ENCODE results near the gene ARHGEF10L.

DNA sequence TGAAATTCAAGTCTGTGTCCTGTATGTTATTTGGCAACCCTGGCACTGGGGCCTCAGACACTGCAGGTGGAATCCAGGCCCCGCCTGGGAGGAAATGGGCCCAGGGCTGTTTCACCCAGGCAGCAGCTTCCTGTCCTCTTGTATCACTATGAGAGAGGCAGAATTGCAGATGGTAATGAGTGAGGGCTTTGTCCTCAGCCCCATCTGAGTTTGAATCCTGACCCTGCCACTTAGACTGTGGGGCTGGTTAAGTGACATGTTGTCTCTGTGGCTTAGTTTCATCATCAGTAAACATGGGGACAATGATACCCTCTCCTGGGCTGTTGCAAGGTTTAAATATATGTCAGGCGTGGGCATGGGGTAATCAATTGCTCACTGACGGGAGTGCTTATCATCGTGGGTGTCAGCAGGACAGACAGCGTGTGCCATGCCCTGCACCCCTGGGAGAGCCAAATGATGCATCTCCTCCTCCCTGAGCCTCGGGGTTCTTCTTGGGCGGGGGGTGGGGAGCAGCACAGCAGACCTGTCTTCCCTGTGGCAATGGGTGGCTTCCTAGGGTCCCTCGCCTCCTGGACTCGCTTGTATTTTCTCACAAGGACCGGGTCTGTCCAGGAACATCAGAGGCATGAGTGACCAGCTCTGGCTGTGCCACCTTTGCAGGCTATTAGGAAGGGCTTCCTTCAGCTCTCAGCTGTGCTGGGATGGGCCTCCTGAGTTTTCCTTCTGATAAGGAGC, 42.1 kb downstream of the ARHGEF10L start:
- TF ChIP-seq, protein P1, sequence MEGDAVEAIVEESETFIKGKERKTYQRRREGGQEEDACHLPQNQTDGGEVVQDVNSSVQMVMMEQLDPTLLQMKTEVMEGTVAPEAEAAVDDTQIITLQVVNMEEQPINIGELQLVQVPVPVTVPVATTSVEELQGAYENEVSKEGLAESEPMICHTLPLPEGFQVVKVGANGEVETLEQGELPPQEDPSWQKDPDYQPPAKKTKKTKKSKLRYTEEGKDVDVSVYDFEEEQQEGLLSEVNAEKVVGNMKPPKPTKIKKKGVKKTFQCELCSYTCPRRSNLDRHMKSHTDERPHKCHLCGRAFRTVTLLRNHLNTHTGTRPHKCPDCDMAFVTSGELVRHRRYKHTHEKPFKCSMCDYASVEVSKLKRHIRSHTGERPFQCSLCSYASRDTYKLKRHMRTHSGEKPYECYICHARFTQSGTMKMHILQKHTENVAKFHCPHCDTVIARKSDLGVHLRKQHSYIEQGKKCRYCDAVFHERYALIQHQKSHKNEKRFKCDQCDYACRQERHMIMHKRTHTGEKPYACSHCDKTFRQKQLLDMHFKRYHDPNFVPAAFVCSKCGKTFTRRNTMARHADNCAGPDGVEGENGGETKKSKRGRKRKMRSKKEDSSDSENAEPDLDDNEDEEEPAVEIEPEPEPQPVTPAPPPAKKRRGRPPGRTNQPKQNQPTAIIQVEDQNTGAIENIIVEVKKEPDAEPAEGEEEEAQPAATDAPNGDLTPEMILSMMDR (IDR thresholded peaks at IDR 0.05; ENCODE audit: insufficient read depth, low read length): no peak
- TF ChIP-seq, protein P2, sequence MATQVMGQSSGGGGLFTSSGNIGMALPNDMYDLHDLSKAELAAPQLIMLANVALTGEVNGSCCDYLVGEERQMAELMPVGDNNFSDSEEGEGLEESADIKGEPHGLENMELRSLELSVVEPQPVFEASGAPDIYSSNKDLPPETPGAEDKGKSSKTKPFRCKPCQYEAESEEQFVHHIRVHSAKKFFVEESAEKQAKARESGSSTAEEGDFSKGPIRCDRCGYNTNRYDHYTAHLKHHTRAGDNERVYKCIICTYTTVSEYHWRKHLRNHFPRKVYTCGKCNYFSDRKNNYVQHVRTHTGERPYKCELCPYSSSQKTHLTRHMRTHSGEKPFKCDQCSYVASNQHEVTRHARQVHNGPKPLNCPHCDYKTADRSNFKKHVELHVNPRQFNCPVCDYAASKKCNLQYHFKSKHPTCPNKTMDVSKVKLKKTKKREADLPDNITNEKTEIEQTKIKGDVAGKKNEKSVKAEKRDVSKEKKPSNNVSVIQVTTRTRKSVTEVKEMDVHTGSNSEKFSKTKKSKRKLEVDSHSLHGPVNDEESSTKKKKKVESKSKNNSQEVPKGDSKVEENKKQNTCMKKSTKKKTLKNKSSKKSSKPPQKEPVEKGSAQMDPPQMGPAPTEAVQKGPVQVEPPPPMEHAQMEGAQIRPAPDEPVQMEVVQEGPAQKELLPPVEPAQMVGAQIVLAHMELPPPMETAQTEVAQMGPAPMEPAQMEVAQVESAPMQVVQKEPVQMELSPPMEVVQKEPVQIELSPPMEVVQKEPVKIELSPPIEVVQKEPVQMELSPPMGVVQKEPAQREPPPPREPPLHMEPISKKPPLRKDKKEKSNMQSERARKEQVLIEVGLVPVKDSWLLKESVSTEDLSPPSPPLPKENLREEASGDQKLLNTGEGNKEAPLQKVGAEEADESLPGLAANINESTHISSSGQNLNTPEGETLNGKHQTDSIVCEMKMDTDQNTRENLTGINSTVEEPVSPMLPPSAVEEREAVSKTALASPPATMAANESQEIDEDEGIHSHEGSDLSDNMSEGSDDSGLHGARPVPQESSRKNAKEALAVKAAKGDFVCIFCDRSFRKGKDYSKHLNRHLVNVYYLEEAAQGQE (IDR thresholded peaks at IDR 0.05; ENCODE audit: insufficient replicate concordance, low read depth): no peak
- no peak for TF ChIP-seq GABPA (IDR thresholded peaks at IDR 0.05; ENCODE audit: low read depth)
